Gastrocnemius medialis (tissue), 4 donors: Measurements from ENCODE around the gene ELOVL7. TPM values are rescaled to one million over a fixed set of nuclear protein-coding genes. Genes with fewer than 3 reads are reported as not detected.

Source experiments
- ATAC-seq, 2 donors: fragments of 150-250 bp; one replicate each; pipeline ENCODE4 v1.9.1; 2016
- DNase-seq, 2 donors: peaks; one replicate each; pipeline ENCODE4 v3.0.0-alpha.2; 2019
- H3K27ac ChIP-seq, 4 donors: fragments of 200-600 bp; sonication (generic); 1 replicate in 1 of 4; 2 replicates in 3 of 4; pipeline ENCODE4 v1.5.1; 2016 to 2018; ENCODE audit warnings: mild to moderate bottlenecking in 2 of 4, moderate library complexity in 1 of 4
- H3K27me3 ChIP-seq, 3 donors: fragments of 200-600 bp; sonication (generic) in 2 of 3; 1 replicate in 1 of 3; 2 replicates in 2 of 3; pipeline versions ENCODE4 v1.5.1 to v1.6.0; 2016 to 2019; ENCODE audit warnings: mild to moderate bottlenecking in 1 of 3, moderate library complexity in 1 of 3
- H3K36me3 ChIP-seq, 2 donors: fragments of 200-600 bp; sonication (generic) in 1 of 2; one replicate each; pipeline ENCODE4 v1.5.1; 2017 to 2018
- H3K4me1 ChIP-seq, 2 donors: fragments of 200-600 bp; sonication (generic) in 1 of 2; one replicate each; pipeline ENCODE4 v1.5.1; 2016 to 2017; ENCODE audit warnings: mild to moderate bottlenecking in 2 of 2
- H3K4me3 ChIP-seq, 4 donors: fragments of 200-600 bp; sonication (generic) in 3 of 4; 1 replicate in 1 of 4; 2 replicates in 3 of 4; pipeline ENCODE4 v1.5.1; 2016 to 2019; ENCODE audit warnings: mild to moderate bottlenecking in 2 of 4
- H3K9me3 ChIP-seq, 3 donors: fragments of 200-600 bp; sonication (generic) in 2 of 3; 1 replicate in 1 of 3; 2 replicates in 2 of 3; pipeline ENCODE4 v1.5.1; 2016 to 2019
- POLR2A ChIP-seq, 2 donors: fragments of 450-650 bp; IDR thresholded peaks; one replicate each; pipeline ENCODE4 v1.6.1; 2017; ENCODE audit warnings: antibody characterized with exemption in 2 of 2, mild to moderate bottlenecking in 2 of 2, moderate library complexity in 2 of 2
- in situ Hi-C, 4 donors: fragments of 200-750 bp; cut with MboI; loops; one replicate each; pipeline versions ENCODE4 v1.15.0 to v1.8.0; 2017; ENCODE audit warnings: low sequenced_read_pairs in 4 of 4
- intact Hi-C: fragments of 100-400 bp; cut with DNase I; formaldehyde crosslinking; loops from one replicate; pipeline ENCODE4 v1.15.1; 2023; ENCODE audit warnings: low total_unique reads
- total RNA-seq, 4 donors: library from RNA; depleted of rRNA; stranded (reverse); fragments of >200 nt; gene quantifications; one replicate each; pipeline versions ENCODE4 v1.1.0 to v1.2.3, GENCODE V29; 2016
- TF ChIP-seq, protein P1 (sequence below), 5 experiments: fragments of 450-650 bp in 3 of 5; fragments of 200-600 bp in 2 of 5; sonication (generic) in 2 of 5; IDR thresholded peaks in 4 of 5; conservative IDR thresholded peaks in 1 of 5; 1 replicate in 4 of 5; 2 replicates in 1 of 5; pipeline ENCODE4 v1.5.1; 2016 to 2019; ENCODE audit warnings: antibody characterized with exemption in 5 of 5, mild to moderate bottlenecking in 3 of 5, moderate library complexity in 3 of 5

The ELOVL7 gene
- total RNA-seq, 4 donors from 2014 or later = 0.53 to 1.0 (median 0.83) TPM

DNA sequence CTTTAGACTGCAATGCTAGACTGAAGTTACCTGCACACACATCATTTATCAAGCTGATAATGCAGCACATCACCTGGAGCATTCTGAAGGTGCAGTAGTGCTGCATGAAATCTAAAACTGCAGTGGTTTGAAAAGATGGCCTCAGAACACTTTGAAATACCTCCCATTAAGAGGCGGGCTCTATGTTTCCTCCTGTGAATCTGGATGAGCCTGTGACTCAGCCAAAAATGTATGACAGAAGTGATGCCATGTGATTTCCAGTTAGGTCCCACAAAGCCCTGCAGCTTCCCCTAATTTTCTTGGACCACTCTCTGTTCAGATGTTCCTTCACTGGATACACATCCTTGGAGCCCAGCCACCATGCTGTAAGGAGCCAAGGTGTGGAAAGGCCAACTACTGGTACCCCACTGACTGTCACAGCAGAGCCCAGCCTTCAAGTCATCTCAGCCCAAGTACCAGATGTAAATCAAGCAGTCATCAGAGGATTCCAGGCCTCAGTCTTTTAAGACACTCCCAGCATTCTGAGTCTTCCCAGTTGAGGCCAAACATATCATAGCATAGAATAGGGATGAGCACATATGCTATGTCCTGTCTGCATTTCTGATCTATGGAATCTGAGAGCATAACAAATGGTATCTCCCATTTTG lies 116.9 kb downstream of the ELOVL7 start:
- Histone ChIP-seq H3K27ac (no peak overlapping the region), H3K36me3 (no peaks in the 10 kb centered on the region), H3K4me1 (no peaks in the 10 kb centered on the region), H3K4me3 (no peak overlapping the region), H3K27me3 (no peaks in the 10 kb centered on the region), H3K9me3 (no peaks in the 10 kb centered on the region)
- intact Hi-C loops = no loop called here
- TF ChIP-seq, protein P1, sequence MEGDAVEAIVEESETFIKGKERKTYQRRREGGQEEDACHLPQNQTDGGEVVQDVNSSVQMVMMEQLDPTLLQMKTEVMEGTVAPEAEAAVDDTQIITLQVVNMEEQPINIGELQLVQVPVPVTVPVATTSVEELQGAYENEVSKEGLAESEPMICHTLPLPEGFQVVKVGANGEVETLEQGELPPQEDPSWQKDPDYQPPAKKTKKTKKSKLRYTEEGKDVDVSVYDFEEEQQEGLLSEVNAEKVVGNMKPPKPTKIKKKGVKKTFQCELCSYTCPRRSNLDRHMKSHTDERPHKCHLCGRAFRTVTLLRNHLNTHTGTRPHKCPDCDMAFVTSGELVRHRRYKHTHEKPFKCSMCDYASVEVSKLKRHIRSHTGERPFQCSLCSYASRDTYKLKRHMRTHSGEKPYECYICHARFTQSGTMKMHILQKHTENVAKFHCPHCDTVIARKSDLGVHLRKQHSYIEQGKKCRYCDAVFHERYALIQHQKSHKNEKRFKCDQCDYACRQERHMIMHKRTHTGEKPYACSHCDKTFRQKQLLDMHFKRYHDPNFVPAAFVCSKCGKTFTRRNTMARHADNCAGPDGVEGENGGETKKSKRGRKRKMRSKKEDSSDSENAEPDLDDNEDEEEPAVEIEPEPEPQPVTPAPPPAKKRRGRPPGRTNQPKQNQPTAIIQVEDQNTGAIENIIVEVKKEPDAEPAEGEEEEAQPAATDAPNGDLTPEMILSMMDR (IDR thresholded peaks at IDR 0.05 in 4 of 5, conservative IDR thresholded peaks at IDR 0.05 in 1 of 5) = no peak
- TF ChIP-seq POLR2A (IDR thresholded peaks at IDR 0.05) = no peak
- DNase-seq (no peak), ATAC-seq (no peak)
- in situ Hi-C loops = no loop called here

DNA sequence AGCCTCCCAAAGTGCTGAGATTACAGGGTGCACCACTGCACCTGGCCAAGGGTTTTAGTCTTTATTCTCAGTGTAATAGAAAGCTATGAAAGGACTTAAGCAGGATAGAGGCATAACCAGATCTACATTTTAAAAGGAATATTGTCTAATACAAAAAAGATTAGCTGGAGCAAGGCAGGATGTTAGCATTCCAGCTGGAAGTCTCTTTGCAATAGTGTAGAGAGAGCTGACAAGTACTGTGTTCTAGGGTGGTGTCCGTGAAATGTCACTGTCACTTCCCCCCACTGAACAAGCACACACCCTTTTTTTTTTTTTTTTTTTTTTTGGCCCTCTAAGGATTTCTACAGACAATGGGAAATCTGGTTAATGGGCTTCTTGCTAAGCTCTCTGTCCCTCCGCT lies 119.9 kb downstream of the ELOVL7 start:
- Histone ChIP-seq H3K27ac (no peak overlapping the region), H3K9me3 (no peaks in the 10 kb centered on the region), H3K27me3 (no peaks in the 10 kb centered on the region), H3K36me3 (no peaks in the 10 kb centered on the region), H3K4me3 (no peak overlapping the region), H3K4me1 (no peaks in the 10 kb centered on the region)
- ATAC-seq (no peak), DNase-seq (no peak)
- in situ Hi-C loops (no loop called here), intact Hi-C loops (no loop called here)
- TF ChIP-seq POLR2A (IDR thresholded peaks at IDR 0.05) = no peak
- TF ChIP-seq, protein P1 (IDR thresholded peaks at IDR 0.05 in 4 of 5, conservative IDR thresholded peaks at IDR 0.05 in 1 of 5) = no peak

DNA sequence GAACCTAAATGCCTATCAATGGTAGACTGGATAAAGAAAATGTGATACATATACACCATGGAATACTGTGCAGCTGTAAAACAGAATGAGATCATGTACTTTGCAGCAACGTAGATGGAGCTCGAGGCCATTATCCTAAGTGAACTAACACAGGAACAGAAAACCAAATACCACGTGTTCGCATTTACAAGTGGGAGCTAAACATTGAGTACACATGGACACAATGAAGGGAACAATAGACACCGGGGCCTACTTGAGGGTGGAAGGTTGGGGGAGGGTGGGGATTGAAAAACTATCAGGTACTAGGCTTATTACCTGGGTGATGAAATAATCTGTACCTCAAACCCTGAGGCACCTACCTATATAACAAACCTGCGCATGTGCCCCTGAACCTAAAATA lies 121.7 kb downstream of the ELOVL7 start:
- DNase-seq = no peak
- no peak for ATAC-seq
- Histone ChIP-seq H3K36me3 (no peaks in the 10 kb centered on the region), H3K27ac (no peak overlapping the region), H3K9me3 (no peaks in the 10 kb centered on the region), H3K27me3 (no peaks in the 10 kb centered on the region), H3K4me3 (no peak overlapping the region), H3K4me1 (no peaks in the 10 kb centered on the region)
- intact Hi-C loops (no loop called here), in situ Hi-C loops (no loop called here)
- TF ChIP-seq, protein P1 (IDR thresholded peaks at IDR 0.05 in 4 of 5, conservative IDR thresholded peaks at IDR 0.05 in 1 of 5) = no peak
- no peak for TF ChIP-seq POLR2A (IDR thresholded peaks at IDR 0.05)

DNA sequence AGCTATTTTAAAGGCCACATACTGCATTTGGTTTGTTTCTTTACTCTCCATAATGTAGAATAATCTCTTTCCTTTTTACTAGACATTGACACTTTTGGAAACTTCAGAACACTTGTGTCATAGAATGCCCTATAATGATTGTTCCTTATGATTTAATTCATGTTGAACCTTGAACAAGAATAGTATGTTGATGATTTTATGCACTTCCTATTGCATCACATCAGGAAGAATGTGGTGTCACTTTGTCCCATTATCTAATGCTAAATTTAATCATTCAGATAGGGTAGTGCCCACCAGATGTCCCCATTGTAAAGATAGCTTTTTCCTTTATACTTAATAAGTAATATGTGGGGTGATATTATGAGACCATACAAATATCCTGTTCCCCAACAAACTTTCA lies 124.7 kb downstream of the ELOVL7 start:
- no peaks in the 10 kb centered on the region for H3K4me1 ChIP-seq
- no peaks in the 10 kb centered on the region for H3K36me3 ChIP-seq
- H3K27me3 ChIP-seq = no peaks in the 10 kb centered on the region
- in situ Hi-C loops (no loop called here), intact Hi-C loops (no loop called here)
- no peak for TF ChIP-seq POLR2A (IDR thresholded peaks at IDR 0.05)
- TF ChIP-seq, protein P1 (IDR thresholded peaks at IDR 0.05 in 4 of 5, conservative IDR thresholded peaks at IDR 0.05 in 1 of 5) = no peak
- H3K27ac ChIP-seq = no peak overlapping the region
- no peak for DNase-seq
- no peak for ATAC-seq
- H3K4me3 ChIP-seq = no peak overlapping the region
- no peaks in the 10 kb centered on the region for H3K9me3 ChIP-seq
